TTC549 (cell line): ENCODE data around the gene TUBB2A.
"Not testable (repeated sequence)": the region's sequence is repeated elsewhere in the genome, so short reads cannot be mapped to it uniquely, and the experiment has no call there.

Source experiments
- FAIRE-seq: peaks from 2 replicates; lab custom pipeline; 2012; peaks lifted over from hg19 to GRCh38; lab: Jason Lieb, UNC

Gene TUBB2A

DNA sequence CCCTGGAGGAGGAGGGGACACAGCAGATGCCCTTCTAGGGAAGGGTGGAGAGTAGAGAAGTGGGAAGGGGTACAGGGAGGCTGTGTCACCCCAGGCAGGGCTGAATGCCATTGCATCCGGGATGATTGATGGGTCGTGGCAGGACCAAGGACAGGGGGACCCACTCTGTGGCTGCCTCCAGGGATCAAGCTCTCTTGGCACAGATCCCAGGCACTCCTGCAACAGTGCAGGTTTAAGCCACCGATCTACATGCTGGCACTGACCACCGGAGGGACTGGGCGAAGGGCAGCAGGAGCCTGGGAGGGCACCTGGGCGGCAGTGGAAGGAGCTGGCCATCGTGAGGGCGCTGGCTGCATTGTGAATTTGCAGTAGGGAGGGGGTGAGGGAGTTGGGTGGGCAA lies 22.6 kb upstream of the TUBB2A start:
- not testable (repeated sequence) for FAIRE-seq

DNA sequence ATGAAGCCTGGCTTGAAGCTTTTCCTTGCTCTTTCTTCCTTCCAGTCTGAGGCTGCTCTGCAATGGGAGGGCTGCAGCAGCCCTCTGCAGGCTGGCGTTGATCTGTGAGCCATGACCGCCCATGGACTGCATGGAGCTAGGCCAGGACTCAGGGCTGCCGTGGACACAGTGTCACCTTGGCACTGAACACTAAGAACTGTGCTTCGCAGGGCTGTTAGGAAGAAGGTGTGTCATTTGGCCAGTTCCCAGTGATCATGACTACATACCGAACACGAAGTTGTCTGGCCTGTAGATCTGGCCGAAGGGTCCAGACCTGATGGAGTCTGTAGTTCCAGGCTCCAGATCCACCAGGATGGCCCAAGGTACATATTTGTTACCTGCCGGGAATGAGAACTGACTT lies 21.3 kb upstream of the TUBB2A start:
- not testable (repeated sequence) for FAIRE-seq

DNA sequence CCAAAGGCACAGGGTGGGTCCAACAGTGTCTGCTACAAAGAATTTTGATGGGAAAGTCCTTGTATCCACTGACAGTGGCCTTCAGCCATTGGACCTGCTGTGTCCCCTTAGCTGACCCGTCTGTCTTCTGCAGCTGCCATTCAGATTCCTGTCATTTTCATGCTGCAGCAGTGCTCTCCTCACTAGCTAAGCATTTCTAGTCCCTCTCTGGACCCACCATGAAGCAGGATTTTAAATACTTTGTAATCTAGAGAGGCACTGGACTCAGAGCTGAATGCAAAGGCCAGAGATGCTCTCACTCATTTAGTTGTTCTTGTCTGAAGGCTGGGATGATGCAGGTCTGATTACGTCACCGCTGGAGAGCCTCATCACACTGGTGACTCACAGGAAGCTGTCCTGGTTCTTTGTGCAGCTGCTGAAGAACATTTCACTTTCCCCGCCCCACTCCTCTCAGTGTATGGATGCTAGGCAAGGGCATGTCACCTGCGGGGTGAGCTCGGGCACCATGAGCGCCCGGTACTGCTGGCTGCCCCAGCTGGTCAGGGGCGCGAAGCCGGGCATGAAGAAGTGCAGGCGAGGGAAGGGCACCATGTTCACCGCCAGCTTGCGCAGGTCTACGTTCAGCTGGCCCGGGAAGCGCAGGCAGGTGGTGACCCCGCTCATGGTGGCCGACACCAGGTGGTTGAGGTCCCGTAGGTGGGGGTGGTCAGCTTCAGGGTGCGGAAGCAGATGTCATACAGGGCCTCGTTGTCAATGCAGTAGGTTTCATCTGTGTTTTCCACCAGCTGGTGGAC lies 19.4 kb upstream of the TUBB2A start:
- FAIRE-seq, result no peak

DNA sequence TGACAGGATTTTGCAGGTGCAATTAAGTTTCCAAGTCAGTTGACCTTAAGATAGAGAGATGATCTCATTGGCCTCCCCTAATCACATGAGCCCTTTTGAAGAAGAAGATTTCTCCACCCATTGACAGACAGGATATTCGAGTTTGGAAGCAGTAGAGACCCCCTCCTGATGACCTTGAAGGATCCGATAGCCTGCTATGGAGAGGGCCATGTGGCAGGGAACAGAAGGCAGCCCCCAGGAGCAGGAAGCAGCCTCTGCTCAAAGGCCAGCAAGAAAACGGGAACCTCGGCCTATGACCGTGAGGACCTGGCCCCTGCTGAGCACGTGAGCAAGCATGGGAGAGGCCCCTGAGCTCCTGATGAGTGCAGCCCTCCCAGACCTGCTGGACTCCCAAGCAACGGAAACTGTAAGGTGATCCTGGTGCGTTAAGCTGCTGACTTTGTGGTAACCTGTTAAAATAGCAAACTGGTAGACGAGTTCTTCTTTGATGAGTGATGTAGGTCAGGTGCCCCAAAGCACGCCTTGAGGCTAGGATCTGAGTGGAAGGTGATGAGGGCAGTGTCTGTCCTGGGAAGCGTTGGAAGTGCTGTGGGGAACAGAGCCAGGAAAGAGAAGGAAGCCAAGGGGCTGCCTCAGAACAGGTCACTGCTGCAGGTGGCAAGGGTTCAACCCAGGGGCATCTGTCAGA lies 18.5 kb upstream of the TUBB2A start:
- FAIRE-seq, result no peak

DNA sequence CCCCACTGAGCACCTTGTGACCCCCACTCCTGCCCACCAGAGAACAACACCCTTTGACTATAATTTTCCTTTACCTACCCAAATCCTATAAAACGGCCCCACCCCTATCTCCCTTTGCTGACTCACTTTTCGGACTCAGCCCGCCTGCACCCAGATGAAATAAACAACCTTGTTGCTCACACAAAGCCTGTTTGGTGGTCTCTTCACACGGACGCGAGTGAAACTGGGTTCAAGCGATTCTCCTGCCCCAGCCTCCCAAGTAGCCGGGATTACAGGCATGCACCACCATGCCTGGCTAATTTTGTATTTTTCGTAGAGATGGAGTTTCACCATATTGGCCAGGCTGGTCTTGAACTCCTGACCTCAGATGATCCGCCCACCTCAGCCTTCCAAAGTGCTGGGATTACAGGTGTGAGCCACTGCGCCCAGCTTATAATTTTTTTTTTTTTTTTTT lies 16.3 kb upstream of the TUBB2A start:
- not testable (repeated sequence) for FAIRE-seq

DNA sequence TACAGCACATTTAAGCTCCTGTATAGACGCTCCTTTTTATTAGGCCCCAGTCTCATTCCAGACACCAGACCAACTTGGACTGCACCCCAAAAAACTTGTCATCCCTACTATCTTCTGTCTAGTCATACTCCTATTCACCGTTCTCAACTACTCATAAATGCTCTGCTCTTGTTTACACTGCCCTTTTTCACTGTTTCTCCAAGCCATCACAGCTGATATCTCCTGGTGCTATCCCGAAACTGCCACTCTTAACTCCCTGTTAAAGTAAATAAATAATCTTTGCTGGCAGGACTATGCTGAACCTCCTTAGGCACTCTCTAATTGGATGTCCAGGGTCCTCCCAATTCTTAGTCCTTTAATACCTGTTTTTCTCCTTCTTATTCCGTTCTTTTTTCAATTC lies 15.4 kb upstream of the TUBB2A start:
- FAIRE-seq, result not testable (repeated sequence)

DNA sequence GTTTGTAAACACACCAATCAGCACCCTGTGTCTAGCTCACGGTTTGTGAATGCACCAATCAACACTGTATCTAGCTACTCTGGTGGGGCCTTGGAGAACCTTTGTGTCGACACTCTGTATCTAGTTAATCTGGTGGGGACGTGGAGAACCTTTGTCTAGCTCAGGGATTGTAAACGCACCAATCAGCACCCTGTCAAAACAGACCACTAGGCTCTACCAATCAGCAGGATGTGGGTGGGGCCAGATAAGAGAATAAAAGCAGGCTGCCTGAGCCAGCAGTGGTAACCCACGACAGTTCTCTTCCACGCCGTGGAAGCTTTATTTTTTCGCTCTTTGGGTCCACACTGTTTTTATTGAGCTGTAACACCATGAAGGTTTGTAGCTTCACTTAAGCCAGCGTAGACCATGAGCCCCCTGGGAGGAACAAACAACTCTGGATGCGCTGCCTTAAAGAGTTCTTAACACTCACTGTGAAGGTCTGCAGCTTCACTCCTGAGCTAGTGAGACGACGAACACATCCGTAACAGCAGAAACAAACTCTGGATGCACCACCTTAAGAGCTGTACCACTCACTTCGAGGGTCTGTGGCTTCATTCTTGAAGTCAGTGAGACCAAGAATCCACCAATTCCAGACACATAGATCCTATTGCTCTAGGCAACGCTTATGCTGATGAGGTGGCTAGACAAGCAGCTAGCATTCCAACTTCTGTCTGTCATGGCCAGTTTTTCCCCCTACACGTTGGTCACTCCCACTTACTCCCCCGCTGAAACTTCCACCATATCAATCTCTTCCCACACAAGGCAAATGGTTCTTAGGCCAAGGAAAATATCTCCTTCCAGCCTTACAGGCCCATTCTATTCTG lies 14.2 kb upstream of the TUBB2A start:
- not testable (repeated sequence) for FAIRE-seq

DNA sequence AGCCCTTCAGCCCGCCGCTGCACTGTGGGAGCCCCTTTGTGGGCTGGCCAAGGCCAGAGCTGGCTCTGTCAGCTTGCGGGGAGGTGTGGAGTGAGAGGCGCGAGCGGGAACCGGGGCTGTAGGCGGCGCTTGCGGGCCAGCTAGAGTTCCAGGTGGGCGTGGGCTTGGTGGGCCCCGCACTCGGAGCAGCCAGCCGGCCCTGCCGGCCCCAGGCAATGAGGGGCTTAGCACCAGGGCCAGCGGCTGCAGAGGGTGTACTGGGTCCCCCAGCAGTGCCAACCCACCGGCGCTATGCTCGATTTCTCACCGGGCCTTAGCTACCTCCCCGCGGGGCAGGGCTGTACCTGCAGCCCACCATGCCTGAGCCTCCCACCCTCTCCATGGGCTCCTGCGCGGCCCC lies 13.3 kb upstream of the TUBB2A start:
- not testable (repeated sequence) for FAIRE-seq

DNA sequence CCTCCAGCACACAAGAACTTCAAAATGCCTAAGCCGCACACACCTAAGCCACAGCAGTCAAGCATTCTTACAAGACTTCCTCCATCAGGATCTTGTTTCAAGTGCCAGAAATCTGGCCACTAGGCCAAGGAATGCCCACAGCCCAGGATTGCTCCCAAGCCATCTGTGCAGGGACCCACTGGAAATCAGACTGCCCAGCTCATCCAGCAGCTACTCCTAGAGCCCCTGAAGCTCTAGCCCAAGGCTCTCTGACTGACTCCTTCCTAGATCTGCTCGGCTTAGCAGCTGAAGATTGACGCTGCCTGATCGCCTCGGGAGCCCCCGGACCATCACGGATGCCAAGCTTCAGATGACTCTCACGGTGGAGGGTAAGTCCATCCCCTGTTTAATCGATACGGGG lies 10.7 kb upstream of the TUBB2A start:
- FAIRE-seq, result not testable (repeated sequence)

DNA sequence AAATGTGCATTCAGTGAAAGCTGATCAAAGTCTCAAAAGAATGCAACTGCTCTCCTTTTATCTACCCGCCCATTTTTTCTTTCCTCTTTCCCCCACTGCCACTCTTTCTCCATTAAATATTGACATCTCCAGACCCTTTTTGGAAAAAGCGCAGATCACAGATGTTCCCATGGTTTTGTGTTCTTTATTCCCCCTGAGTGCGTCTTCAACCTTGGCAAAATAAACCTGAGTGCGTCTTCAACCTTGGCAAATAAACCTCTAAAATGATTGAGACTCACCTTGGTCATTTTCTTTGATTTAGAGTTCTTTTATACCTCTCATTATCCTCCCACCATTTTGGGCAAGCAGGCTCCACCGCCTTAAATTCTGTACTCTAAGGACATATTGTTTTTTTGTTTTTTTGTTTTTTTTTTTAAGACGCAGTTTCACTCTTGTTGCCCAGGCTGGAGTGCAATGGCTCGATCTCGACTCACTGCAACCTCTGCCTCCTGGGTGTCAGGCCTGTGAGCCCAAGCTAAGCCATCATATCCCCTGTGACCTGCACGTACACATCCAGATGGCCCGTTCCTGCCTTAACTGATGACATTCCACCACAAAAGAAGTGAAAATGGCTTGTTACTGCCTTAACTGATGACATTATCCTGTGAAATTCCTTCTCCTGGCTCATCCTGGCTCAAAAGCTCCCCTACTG lies 9.3 kb upstream of the TUBB2A start:
- FAIRE-seq, result not testable (repeated sequence)

DNA sequence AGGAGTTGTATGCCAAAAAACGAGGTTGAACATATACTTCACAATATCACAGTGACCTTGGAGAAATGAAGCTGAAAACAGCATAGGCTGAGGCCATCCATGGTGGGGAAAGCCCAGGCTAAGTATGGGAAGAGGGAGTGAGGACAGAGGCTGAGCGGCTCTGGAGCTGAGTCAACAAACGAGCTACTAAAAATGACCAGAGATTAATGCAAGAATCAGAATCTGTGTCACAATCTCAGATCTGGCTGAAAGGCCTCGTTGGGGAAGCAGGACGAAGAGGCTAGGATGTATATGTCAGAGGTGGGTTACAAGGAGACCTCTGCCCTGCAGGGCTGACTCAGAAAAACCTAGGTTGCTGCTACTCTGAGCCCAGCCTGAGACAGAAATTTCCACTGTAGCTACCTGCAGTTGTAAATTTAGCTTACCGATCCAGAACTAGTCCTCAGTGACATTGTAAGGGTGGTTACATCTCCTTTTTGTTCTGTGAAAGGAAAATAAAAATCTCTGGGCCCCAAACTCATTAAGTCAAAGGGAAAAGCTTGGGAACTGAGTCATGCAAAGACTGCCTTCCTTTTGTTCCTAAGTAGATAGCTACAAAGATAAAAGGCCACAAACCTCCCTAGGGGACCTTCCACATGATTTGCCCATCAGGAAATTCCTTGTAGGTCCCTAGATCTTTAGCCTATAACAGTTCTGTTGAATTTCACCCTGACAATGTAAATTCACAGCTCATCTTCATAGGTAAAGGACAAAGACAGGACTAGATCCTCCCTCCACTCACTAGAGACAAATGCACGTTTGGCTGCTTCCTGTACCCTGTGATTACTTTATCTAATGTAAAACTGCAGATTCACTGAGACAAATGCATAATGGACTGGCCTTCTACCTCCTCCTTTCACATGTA lies 8.5 kb upstream of the TUBB2A start:
- no peak for FAIRE-seq

DNA sequence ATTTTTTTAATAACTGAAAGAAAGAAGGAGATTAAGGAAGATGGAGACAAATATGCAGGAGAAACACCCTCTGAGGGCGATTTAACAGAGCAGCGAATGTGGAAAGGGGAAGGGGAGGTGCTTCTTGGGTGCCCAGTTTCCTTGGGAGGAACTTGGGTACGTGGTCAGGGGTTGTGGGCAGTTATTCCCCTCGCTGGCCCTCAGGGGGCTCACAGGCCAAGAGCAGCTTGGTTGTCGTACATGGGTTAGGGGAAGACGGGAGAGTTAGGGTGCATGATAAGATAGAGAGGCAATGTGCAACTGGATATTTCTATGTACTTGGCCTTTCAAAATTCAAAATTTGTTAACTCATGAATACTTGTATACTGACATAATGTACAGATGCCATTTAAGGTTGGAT lies 7.0 kb upstream of the TUBB2A start:
- no peak for FAIRE-seq

DNA sequence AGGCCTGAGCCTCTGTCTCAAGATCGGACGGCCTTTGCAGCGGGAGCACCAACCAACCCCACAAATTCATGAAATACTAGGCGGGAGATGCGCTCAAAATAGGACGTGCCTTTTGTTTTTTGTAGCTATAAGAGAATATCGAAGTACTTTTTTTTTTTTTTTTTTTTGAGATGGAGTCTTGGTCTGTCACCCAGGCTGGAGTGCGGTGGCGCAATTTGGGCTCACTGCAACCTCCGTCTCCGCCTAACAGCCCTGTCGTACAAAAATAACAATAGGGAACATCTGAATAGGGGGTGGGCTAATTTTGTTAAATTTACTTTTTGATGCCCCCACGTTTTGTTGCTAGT lies 5.9 kb upstream of the TUBB2A start:
- FAIRE-seq, result no peak

DNA sequence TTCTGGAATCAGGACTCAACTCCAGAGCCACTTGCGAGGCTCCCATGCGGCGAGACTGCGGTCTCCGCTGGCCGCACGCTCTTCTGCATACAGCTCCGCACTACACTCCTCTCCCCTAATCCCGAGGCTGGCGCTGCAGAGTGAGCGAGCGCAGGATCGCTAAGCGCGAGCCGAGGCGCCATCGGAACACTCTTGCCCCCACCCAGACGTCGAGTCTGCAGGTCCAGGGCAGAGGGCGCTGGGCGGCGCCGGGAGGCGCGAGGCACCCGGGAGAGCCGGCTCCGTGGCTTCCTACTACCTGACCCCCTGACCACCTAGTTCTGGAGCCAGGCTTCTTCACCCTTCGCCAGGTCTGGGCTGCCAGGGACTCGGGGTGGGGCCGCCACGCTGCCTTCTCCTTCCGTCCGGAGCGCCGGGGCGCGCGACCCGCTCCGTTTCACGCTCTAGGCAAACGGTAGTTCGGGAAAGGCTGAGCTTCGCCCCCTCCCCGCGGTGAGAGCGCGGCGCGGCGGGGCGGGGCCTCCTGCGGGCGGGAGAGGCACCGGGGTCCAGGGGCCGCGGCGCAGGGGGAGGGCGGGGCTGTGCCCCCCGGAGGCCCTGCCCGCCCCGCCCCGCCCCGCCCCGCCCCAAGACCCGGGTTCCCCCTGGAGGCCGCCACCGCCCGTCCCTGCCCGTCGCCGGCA lies 5.4 kb upstream of the TUBB2A start:
- FAIRE-seq, result no peak

DNA sequence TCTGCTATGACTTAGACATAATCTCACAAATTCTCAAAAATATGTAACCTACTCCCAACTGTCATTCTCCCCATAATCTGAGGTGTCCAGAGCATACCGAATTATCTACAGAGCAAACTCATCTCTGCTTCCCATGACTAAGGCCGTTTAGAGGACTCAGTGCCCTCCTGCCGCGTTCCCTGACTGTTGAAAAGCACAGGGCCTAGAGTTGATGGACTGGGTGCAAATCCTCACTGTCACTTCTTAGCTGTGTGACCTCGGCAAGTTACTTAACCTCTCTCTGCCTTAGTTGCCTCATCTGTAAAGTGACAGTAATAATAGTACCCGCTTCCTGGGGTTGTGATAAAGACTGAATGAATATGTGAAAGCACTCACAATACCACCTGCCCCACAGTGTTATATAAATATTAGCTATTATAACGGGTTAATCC lies 4.7 kb upstream of the TUBB2A start:
- FAIRE-seq, result no peak

DNA sequence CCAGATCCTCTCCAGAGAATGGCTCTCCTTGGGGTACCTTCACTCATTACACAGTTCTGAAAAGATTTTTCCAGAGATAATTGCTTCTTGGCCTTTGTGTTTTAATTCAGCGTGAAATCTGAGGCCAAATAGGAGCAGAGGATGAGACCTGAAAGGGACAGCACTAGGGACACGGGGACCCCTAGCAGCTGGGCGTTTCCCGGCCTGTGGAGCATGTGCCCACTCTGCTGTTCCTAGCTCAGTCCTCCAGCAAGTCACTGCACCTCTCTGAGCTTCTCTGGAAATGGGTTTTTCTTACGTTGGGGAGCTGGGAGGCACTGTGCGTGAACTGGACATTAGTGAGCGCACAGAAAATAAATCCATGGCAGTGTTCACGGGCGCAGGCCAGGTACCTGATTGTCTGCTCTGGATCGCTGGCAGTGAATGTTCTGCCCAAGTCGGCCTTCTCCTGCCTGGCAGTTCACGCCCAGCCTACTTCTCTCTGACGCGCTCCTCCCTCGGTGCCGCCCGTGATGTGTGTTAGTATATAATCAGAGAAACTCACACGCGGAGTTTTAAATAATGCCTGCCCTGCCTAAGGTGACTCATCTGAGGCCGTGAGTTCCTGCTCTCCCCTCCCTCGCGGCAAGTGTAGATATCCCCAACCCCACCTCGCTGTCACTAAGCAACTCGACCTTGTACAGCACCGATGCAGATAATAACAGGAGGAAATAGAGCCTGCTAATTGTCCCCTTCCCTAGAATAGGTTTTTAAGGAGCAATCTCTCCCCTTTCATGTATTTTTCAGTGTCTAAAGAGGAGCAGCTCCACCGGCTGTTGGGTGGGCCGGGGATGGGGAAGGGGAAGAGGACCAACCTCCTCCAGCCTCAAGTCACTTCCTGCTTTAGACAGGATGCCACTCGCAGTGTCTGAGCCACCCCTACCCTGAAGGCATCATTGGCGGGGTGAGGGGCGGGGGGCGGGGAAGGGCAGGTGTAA lies 2.7 kb upstream of the TUBB2A start:
- FAIRE-seq, result no peak

DNA sequence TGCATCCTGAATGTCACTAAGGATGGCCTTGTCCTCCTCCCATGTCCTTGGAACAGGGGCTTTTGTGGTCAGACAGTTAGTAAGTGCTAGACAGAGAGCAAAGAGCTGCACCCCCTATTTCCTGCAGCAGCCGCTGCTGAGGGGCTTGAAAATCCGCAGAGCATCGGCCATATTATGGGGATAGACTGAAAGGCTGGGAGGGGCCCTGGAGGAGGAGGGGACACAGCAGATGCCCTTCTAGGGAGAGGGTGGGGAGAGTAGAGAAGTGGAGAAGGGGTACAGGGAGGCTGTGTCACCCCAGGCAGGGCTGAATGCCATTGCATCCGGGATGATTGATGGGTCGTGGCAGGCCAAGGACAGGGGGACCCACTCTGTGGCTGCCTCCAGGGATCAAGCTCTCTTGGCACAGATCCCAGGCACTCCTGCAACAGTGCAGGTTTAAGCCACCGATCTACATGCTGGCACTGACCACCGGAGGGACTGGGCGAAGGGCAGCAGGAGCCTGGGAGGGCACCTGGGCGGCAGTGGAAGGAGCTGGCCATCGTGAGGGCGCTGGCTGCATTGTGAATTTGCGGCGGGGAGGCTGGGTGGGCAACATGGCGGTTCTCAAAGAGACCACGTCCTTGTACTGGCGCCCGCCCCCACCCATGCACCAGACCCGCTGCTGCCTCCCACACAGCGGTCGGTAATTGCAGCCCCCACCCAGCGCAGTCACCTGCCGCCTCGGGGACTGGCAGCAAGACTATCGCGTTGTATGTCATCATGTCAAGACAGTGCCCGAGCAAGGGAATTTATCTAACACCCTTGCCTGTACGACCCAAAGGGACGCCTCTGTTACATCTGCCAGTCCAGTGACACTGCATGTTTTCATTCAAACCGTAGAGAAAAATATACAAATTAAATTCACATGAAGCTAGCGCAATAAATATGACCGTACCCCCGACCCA lies 887 bp downstream of the TUBB2A start:
- not testable (repeated sequence) for FAIRE-seq

DNA sequence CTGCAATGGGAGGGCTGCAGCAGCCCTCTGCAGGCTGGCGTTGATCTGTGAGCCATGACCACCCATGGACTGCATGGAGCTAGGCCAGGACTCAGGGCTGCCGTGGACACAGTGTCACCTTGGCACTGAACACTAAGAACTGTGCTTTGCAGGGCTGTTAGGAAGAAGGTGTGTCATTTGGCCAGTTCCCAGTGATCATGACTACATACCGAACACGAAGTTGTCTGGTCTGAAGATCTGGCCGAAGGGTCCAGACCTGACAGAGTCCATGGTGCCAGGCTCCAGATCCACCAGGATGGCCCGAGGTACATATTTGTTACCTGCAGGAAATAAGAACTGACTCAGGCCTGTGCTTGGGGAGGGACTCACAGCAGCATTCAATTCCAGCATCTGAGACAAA lies 1.9 kb downstream of the TUBB2A start:
- FAIRE-seq, result not testable (repeated sequence)
